GM23338 (cell line): Measurements from ENCODE around the gene OLFM1. TPM values are rescaled to one million over a fixed set of nuclear protein-coding genes. Genes with fewer than 3 reads are reported as not detected.

Experiments
- ATAC-seq: fragments of 200-7000 bp; cut with Tn5 transposase; 3 replicates; pipeline ENCODE4 v1.9.1; 2020
- DNase-seq: peaks from one replicate; pipeline ENCODE4 v3.0.0-alpha.2; 2015; ENCODE audit warnings: low spot score
- H2AFZ ChIP-seq: fragments of 200-600 bp; sonication (generic); 2 replicates; pipeline ENCODE4 v1.8.0; 2016; ENCODE audit warnings: antibody characterized with exemption, mild to moderate bottlenecking, moderate library complexity
- H3F3A ChIP-seq: fragments of 200-600 bp; sonication (generic); replicated peaks from 2 replicates; pipeline ENCODE4 v1.8.0; 2017; ENCODE audit warnings: antibody characterized with exemption, mixed run types, low read depth
- H3K27ac ChIP-seq: fragments of 200-600 bp; sonication (generic); 2 replicates; pipeline ENCODE4 v1.6.1; 2016; ENCODE audit warnings: low read depth
- H3K27me3 ChIP-seq: fragments of 200-600 bp; sonication (generic); 2 replicates; pipeline ENCODE4 v1.8.0; 2016; ENCODE audit warnings: mild to moderate bottlenecking, mixed run types, moderate library complexity; ENCODE audit not compliant: insufficient read depth
- H3K36me3 ChIP-seq: fragments of 200-600 bp; sonication (generic); 2 replicates; pipeline ENCODE4 v1.8.0; 2016; ENCODE audit warnings: mild to moderate bottlenecking; ENCODE audit not compliant: insufficient read depth
- H3K4me1 ChIP-seq: fragments of 200-600 bp; sonication (generic); 2 replicates; pipeline ENCODE4 v1.8.0; 2016; ENCODE audit warnings: mild to moderate bottlenecking, moderate library complexity; ENCODE audit not compliant: insufficient read depth
- H3K4me2 ChIP-seq: fragments of 200-600 bp; sonication (generic); 2 replicates; pipeline ENCODE4 v1.7.1; 2017; ENCODE audit warnings: mixed run types
- H3K4me3 ChIP-seq: fragments of 200-600 bp; sonication (generic); 2 replicates; pipeline ENCODE4 v1.6.1; 2016; ENCODE audit warnings: mixed run types
- H3K79me2 ChIP-seq: fragments of 200-600 bp; sonication (generic); replicated peaks from 2 replicates; pipeline ENCODE4 v1.8.0; 2017; ENCODE audit warnings: mild to moderate bottlenecking; ENCODE audit not compliant: insufficient read depth
- H3K9me2 ChIP-seq: fragments of 200-600 bp; sonication (generic); 2 replicates; pipeline ENCODE4 v1.8.0; 2017; ENCODE audit not compliant: insufficient read depth
- H4K20me1 ChIP-seq: fragments of 200-600 bp; sonication (generic); replicated peaks from 2 replicates; pipeline ENCODE4 v1.8.0; 2017; ENCODE audit warnings: mild to moderate bottlenecking; ENCODE audit not compliant: insufficient read depth
- H3K27ac Mint-ChIP-seq: 2 replicates; pipeline ENCODE4 v1.8.0; 2020; ENCODE audit warnings: inconsistent platforms, mild to moderate bottlenecking, moderate library complexity, mixed read lengths
- H3K27me3 Mint-ChIP-seq: 3 replicates; pipeline ENCODE4 v1.8.0; 2022; ENCODE audit warnings: low read depth, mild to moderate bottlenecking, moderate library complexity, mixed read lengths, inconsistent platforms; ENCODE audit not compliant: insufficient read depth, poor library complexity
- H3K36me3 Mint-ChIP-seq: 3 replicates; pipeline ENCODE4 v1.8.0; 2021; ENCODE audit warnings: low read depth, mild to moderate bottlenecking, inconsistent platforms, moderate library complexity, mixed read lengths
- H3K4me1 Mint-ChIP-seq: 3 replicates; pipeline ENCODE4 v1.8.0; 2020; ENCODE audit warnings: mild to moderate bottlenecking, inconsistent platforms, mixed read lengths
- H3K4me3 Mint-ChIP-seq: 3 replicates; pipeline ENCODE4 v1.8.0; 2021; ENCODE audit warnings: moderate library complexity, mild to moderate bottlenecking, inconsistent platforms, mixed read lengths
- H3K9me3 Mint-ChIP-seq: 3 replicates; pipeline ENCODE4 v1.8.0; 2020; ENCODE audit warnings: moderate library complexity, mild to moderate bottlenecking, inconsistent platforms, mixed read lengths
- CREB1 ChIP-seq: fragments of 250-450 bp; sonication (Bioruptor Pico); IDR thresholded peaks from 2 replicates; pipeline ENCODE4 v1.5.0; 2020; ENCODE audit warnings: low read depth, mild to moderate bottlenecking, moderate library complexity
- EZH2 ChIP-seq: fragments of 200-600 bp; sonication (generic); IDR thresholded peaks from one replicate; pipeline ENCODE4 v1.8.0; 2017; ENCODE audit warnings: antibody characterized with exemption, mild to moderate bottlenecking, low read depth; ENCODE audit not compliant: unreplicated experiment
- EZH2phosphoT487 ChIP-seq: fragments of 200-600 bp; sonication (generic); IDR thresholded peaks from one replicate; pipeline ENCODE4 v1.8.1; 2018; ENCODE audit warnings: antibody characterized with exemption; ENCODE audit not compliant: unreplicated experiment
- JUNB ChIP-seq: IDR thresholded peaks from one replicate; pipeline ENCODE4 v1.6.1; 2016; ENCODE audit warnings: antibody characterized with exemption; ENCODE audit not compliant: unreplicated experiment
- NANOG ChIP-seq: IDR thresholded peaks from 2 replicates; pipeline ENCODE4 v1.6.1; 2016; ENCODE audit warnings: antibody characterized with exemption, borderline replicate concordance
- POLR2AphosphoS5 ChIP-seq: IDR thresholded peaks from 2 replicates; pipeline ENCODE4 v1.6.1; 2016; ENCODE audit warnings: antibody characterized with exemption, low read depth
- STAT1 ChIP-seq: IDR thresholded peaks from one replicate; pipeline ENCODE4 v1.6.1; 2016; ENCODE audit warnings: antibody characterized with exemption; ENCODE audit not compliant: unreplicated experiment
- ZNF114 ChIP-seq: fragments of 250-450 bp; sonication (Bioruptor Pico); IDR thresholded peaks from 2 replicates; pipeline ENCODE4 v1.5.0; 2020; ENCODE audit warnings: mild to moderate bottlenecking, moderate library complexity
- ZNF331 ChIP-seq: fragments of 250-450 bp; sonication (Bioruptor Pico); IDR thresholded peaks from 2 replicates; pipeline ENCODE4 v1.5.0; 2020; ENCODE audit warnings: low read depth, mild to moderate bottlenecking, moderate library complexity
- polyA plus RNA-seq: library from polyadenylated mRNA; unstranded; fragments of >200 nt; fragmentation: Nextera tagmentation; extraction: Ambion mirVana; gene quantifications from 2 replicates; pipeline ENCODE4 v1.2.1, GENCODE V29; 2016
- total RNA-seq: library from RNA; depleted of rRNA; stranded (reverse); fragments of >200 nt; shearing (Covaris generic); gene quantifications from 2 replicates; pipeline ENCODE4 v1.2.3, GENCODE V29; 2014
- TF ChIP-seq, protein P1 (sequence below): IDR thresholded peaks from 2 replicates; pipeline ENCODE4 v1.6.1; 2016; ENCODE audit warnings: antibody characterized with exemption
- TF ChIP-seq, protein P2 (sequence below): IDR thresholded peaks from one replicate; pipeline ENCODE4 v1.6.1; 2018; ENCODE audit warnings: antibody characterized with exemption; ENCODE audit not compliant: unreplicated experiment
- TF ChIP-seq, protein P3 (sequence below): fragments of 250-450 bp; sonication (Bioruptor Pico); IDR thresholded peaks from 2 replicates; pipeline ENCODE4 v1.5.0; 2020; ENCODE audit warnings: mild to moderate bottlenecking, moderate library complexity
- TF ChIP-seq, protein P4 (sequence below), 2 experiments: fragments of 200-600 bp in 1 of 2; sonication (generic) in 1 of 2; conservative IDR thresholded peaks; 2 replicates each; pipeline versions ENCODE4 v1.5.1 to v1.6.1; 2016 to 2017; ENCODE audit warnings: antibody characterized with exemption in 2 of 2, low read depth in 2 of 2, mild to moderate bottlenecking in 2 of 2, moderate library complexity in 1 of 2

OLFM1 gene
- total and polyA plus RNA-seq, 2 experiments from 2014 or later: 20.6 to 40.1 TPM

DNA sequence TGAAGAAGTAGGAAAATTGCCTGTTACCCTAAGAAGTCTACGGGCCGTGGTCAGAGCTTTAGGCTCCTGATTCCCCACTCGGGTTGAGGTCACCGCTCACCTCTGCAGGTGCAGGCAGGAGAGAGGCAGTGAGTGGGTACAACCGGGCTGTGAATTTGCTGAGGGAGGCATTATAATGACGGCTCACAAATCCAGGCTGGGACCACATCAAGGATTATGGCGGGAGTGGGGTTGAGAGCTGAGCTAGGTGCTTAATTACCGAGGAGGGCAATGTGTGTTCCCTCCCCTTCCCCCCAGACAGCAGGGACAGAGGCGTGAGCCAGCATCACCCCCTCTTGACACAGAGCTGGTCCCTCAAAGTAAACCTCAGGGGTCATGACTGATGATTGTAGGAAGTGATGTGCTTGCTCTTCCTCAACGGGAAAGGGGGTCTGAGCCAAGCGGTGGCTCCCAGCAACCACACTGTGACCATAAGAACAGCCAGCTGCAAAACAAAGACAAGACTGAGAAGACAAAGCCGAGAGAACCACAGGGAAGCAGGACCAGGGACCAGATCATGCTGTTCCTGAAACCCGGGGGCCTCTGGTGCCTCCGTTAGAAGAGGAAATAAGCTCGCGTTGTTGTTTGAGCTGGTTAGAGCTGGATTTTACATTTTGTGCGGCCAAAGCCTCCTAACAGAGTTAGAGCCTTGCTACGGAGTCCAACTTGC lies 77.7 kb downstream of the OLFM1 start:
- peaks cover 3% of the 10 kb centered on the region for H3K27me3 Mint-ChIP-seq
- H3K9me3 Mint-ChIP-seq: no peaks in the 10 kb centered on the region
- no peak overlapping the region for H3K4me3 Mint-ChIP-seq
- no peak overlapping the region for H2AFZ ChIP-seq
- H3K36me3 ChIP-seq: no peaks in the 10 kb centered on the region
- no peak for TF ChIP-seq EZH2phosphoT487
- TF ChIP-seq POLR2AphosphoS5: no peak
- TF ChIP-seq, protein P1, sequence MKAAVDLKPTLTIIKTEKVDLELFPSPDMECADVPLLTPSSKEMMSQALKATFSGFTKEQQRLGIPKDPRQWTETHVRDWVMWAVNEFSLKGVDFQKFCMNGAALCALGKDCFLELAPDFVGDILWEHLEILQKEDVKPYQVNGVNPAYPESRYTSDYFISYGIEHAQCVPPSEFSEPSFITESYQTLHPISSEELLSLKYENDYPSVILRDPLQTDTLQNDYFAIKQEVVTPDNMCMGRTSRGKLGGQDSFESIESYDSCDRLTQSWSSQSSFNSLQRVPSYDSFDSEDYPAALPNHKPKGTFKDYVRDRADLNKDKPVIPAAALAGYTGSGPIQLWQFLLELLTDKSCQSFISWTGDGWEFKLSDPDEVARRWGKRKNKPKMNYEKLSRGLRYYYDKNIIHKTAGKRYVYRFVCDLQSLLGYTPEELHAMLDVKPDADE: no peak
- TF ChIP-seq NANOG: no peak
- TF ChIP-seq, protein P2, sequence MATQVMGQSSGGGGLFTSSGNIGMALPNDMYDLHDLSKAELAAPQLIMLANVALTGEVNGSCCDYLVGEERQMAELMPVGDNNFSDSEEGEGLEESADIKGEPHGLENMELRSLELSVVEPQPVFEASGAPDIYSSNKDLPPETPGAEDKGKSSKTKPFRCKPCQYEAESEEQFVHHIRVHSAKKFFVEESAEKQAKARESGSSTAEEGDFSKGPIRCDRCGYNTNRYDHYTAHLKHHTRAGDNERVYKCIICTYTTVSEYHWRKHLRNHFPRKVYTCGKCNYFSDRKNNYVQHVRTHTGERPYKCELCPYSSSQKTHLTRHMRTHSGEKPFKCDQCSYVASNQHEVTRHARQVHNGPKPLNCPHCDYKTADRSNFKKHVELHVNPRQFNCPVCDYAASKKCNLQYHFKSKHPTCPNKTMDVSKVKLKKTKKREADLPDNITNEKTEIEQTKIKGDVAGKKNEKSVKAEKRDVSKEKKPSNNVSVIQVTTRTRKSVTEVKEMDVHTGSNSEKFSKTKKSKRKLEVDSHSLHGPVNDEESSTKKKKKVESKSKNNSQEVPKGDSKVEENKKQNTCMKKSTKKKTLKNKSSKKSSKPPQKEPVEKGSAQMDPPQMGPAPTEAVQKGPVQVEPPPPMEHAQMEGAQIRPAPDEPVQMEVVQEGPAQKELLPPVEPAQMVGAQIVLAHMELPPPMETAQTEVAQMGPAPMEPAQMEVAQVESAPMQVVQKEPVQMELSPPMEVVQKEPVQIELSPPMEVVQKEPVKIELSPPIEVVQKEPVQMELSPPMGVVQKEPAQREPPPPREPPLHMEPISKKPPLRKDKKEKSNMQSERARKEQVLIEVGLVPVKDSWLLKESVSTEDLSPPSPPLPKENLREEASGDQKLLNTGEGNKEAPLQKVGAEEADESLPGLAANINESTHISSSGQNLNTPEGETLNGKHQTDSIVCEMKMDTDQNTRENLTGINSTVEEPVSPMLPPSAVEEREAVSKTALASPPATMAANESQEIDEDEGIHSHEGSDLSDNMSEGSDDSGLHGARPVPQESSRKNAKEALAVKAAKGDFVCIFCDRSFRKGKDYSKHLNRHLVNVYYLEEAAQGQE: no peak
- no peak for TF ChIP-seq EZH2
- TF ChIP-seq, protein P3, sequence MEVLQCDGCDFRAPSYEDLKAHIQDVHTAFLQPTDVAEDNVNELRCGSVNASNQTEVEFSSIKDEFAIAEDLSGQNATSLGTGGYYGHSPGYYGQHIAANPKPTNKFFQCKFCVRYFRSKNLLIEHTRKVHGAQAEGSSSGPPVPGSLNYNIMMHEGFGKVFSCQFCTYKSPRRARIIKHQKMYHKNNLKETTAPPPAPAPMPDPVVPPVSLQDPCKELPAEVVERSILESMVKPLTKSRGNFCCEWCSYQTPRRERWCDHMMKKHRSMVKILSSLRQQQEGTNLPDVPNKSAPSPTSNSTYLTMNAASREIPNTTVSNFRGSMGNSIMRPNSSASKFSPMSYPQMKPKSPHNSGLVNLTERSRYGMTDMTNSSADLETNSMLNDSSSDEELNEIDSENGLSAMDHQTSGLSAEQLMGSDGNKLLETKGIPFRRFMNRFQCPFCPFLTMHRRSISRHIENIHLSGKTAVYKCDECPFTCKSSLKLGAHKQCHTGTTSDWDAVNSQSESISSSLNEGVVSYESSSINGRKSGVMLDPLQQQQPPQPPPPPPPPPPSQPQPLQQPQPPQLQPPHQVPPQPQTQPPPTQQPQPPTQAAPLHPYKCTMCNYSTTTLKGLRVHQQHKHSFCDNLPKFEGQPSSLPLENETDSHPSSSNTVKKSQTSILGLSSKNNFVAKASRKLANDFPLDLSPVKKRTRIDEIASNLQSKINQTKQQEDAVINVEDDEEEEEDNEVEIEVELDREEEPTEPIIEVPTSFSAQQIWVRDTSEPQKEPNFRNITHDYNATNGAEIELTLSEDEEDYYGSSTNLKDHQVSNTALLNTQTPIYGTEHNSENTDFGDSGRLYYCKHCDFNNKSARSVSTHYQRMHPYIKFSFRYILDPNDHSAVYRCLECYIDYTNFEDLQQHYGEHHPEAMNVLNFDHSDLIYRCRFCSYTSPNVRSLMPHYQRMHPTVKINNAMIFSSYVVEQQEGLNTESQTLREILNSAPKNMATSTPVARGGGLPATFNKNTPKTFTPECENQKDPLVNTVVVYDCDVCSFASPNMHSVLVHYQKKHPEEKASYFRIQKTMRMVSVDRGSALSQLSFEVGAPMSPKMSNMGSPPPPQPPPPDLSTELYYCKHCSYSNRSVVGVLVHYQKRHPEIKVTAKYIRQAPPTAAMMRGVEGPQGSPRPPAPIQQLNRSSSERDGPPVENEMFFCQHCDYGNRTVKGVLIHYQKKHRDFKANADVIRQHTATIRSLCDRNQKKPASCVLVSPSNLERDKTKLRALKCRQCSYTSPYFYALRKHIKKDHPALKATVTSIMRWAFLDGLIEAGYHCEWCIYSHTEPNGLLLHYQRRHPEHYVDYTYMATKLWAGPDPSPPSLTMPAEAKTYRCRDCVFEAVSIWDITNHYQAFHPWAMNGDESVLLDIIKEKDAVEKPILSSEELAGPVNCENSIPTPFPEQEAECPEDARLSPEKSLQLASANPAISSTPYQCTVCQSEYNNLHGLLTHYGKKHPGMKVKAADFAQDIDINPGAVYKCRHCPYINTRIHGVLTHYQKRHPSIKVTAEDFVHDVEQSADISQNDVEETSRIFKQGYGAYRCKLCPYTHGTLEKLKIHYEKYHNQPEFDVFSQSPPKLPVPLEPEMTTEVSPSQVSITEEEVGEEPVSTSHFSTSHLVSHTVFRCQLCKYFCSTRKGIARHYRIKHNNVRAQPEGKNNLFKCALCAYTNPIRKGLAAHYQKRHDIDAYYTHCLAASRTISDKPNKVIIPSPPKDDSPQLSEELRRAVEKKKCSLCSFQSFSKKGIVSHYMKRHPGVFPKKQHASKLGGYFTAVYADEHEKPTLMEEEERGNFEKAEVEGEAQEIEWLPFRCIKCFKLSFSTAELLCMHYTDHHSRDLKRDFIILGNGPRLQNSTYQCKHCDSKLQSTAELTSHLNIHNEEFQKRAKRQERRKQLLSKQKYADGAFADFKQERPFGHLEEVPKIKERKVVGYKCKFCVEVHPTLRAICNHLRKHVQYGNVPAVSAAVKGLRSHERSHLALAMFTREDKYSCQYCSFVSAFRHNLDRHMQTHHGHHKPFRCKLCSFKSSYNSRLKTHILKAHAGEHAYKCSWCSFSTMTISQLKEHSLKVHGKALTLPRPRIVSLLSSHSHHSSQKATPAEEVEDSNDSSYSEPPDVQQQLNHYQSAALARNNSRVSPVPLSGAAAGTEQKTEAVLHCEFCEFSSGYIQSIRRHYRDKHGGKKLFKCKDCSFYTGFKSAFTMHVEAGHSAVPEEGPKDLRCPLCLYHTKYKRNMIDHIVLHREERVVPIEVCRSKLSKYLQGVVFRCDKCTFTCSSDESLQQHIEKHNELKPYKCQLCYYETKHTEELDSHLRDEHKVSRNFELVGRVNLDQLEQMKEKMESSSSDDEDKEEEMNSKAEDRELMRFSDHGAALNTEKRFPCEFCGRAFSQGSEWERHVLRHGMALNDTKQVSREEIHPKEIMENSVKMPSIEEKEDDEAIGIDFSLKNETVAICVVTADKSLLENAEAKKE (CRISPR knock-in tag): no peak
- TF ChIP-seq JUNB: no peak
- no peak for TF ChIP-seq ZNF114
- no peak for TF ChIP-seq STAT1
- no peak for TF ChIP-seq CREB1 (CRISPR knock-in tag)
- TF ChIP-seq ZNF331 (CRISPR knock-in tag): no peak
- TF ChIP-seq, protein P4, sequence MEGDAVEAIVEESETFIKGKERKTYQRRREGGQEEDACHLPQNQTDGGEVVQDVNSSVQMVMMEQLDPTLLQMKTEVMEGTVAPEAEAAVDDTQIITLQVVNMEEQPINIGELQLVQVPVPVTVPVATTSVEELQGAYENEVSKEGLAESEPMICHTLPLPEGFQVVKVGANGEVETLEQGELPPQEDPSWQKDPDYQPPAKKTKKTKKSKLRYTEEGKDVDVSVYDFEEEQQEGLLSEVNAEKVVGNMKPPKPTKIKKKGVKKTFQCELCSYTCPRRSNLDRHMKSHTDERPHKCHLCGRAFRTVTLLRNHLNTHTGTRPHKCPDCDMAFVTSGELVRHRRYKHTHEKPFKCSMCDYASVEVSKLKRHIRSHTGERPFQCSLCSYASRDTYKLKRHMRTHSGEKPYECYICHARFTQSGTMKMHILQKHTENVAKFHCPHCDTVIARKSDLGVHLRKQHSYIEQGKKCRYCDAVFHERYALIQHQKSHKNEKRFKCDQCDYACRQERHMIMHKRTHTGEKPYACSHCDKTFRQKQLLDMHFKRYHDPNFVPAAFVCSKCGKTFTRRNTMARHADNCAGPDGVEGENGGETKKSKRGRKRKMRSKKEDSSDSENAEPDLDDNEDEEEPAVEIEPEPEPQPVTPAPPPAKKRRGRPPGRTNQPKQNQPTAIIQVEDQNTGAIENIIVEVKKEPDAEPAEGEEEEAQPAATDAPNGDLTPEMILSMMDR (conservative IDR thresholded peaks at IDR 0.05; ENCODE audit: low read depth in 2 of 2): no peak
- no peaks in the 10 kb centered on the region for H4K20me1 ChIP-seq
- H3K4me2 ChIP-seq: no peak overlapping the region
- H3K36me3 Mint-ChIP-seq: no peaks in the 10 kb centered on the region
- no peaks in the 10 kb centered on the region for H3K9me2 ChIP-seq
- ATAC-seq: peak; percentile 75
- H3K4me1 ChIP-seq: no peaks in the 10 kb centered on the region
- no peak overlapping the region for H3K4me3 ChIP-seq
- H3F3A ChIP-seq: no peaks in the 10 kb centered on the region
- H3K79me2 ChIP-seq: no peaks in the 10 kb centered on the region
- H3K4me1 Mint-ChIP-seq: peaks cover 17% of the 10 kb centered on the region
- H3K27ac ChIP-seq: no peak overlapping the region
- H3K27me3 ChIP-seq: no peaks in the 10 kb centered on the region
- DNase-seq: no peak
- H3K27ac Mint-ChIP-seq: no peak overlapping the region
